Left lung (tissue), 10 donors: Measurements from ENCODE around the gene TFAP2B. TPM values are rescaled to one million over a fixed set of nuclear protein-coding genes. Genes with fewer than 3 reads are reported as not detected.

ENCODE experiments used
- ATAC-seq: fragments of 200-7000 bp; cut with Tn5 transposase; one replicate; pipeline ENCODE4 v1.9.1; 2020; ENCODE audit warnings: moderate library complexity
- DNase-seq, 4 donors: peaks; one replicate each; pipeline ENCODE4 v3.0.0-alpha.2; 2013 to 2020
- H3K27ac ChIP-seq, 2 donors: fragments of 200-600 bp; sonication (generic) in 1 of 2; one replicate each; pipeline versions ENCODE4 v1.5.0 to v1.8.0; 2020 to 2021
- H3K27me3 ChIP-seq, 2 donors: fragments of 200-600 bp; sonication (generic) in 1 of 2; one replicate each; pipeline versions ENCODE4 v1.5.0 to v1.8.0; 2020 to 2021
- H3K36me3 ChIP-seq, 2 donors: fragments of 200-600 bp; sonication (generic) in 1 of 2; one replicate each; pipeline versions ENCODE4 v1.5.0 to v1.8.0; 2020 to 2021
- H3K4me1 ChIP-seq, 2 donors: fragments of 200-600 bp; one replicate each; pipeline ENCODE4 v1.8.0; 2021
- H3K4me3 ChIP-seq, 2 donors: fragments of 200-600 bp; sonication (generic) in 1 of 2; one replicate each; pipeline versions ENCODE4 v1.5.0 to v1.8.0; 2020 to 2021; ENCODE audit warnings: mild to moderate bottlenecking in 1 of 2
- H3K9me3 ChIP-seq, 2 donors: fragments of 200-600 bp; sonication (generic) in 1 of 2; one replicate each; pipeline versions ENCODE4 v1.5.0 to v1.8.0; 2020 to 2021
- intact Hi-C, 2 donors: fragments of 100-400 bp; cut with DNase I; formaldehyde crosslinking; loops; one replicate each; pipeline versions ENCODE4 v1.11.2 to v1.14.2; 2022
- polyA plus RNA-seq, 6 donors: library from polyadenylated mRNA; unstranded; fragments of 120-200 nt; gene quantifications; one replicate each; pipeline ENCODE4 v1.2.1, GENCODE V29; 2013; ENCODE audit not compliant: insufficient read length in 6 of 6
- total RNA-seq, 2 donors: library from RNA; stranded (reverse); fragmentation: NEBNext Ultra II Directional; extraction: Animal tissue kit (Norgen Biotek cat#: 25700); gene quantifications; one replicate each; pipeline ENCODE4 v1.2.1, GENCODE V29; 2021
- TF ChIP-seq, protein P1 (sequence below), 2 donors: fragments of 200-600 bp; sonication (generic) in 1 of 2; IDR thresholded peaks; one replicate each; pipeline versions ENCODE4 v1.5.0 to v1.8.0; 2021; ENCODE audit warnings: antibody characterized with exemption in 2 of 2
- donor health status: DM: no; HTN: yes; CAD: no.
- donor health status: DM: no; HTN: no; CAD: no.

TFAP2B gene
- total and polyA plus RNA-seq, 8 donors = 0.04 to 0.82 (median 0.08) TPM; not detected in 4

- no peaks in the 10 kb centered on the region for H3K4me1 ChIP-seq
- H3K27me3 ChIP-seq = peaks cover 57 to 100% of the 10 kb centered on the region in 2 donors
- TF ChIP-seq, protein P1, sequence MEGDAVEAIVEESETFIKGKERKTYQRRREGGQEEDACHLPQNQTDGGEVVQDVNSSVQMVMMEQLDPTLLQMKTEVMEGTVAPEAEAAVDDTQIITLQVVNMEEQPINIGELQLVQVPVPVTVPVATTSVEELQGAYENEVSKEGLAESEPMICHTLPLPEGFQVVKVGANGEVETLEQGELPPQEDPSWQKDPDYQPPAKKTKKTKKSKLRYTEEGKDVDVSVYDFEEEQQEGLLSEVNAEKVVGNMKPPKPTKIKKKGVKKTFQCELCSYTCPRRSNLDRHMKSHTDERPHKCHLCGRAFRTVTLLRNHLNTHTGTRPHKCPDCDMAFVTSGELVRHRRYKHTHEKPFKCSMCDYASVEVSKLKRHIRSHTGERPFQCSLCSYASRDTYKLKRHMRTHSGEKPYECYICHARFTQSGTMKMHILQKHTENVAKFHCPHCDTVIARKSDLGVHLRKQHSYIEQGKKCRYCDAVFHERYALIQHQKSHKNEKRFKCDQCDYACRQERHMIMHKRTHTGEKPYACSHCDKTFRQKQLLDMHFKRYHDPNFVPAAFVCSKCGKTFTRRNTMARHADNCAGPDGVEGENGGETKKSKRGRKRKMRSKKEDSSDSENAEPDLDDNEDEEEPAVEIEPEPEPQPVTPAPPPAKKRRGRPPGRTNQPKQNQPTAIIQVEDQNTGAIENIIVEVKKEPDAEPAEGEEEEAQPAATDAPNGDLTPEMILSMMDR (IDR thresholded peaks at IDR 0.05) = no peak
- DNase-seq = peak in 1 of 4 donors; percentile 65
- intact Hi-C loops = no loop called here
- H3K4me3 ChIP-seq = no peak overlapping the region
- ATAC-seq = no peak
- no peaks in the 10 kb centered on the region for H3K9me3 ChIP-seq
- H3K36me3 ChIP-seq = no peaks in the 10 kb centered on the region
- H3K27ac ChIP-seq = no peak overlapping the region
These were observed 17.6 kb downstream of the TFAP2B start for GRCh38 chr6:50836231-50836630.

GRCh38 chr6:50837589-50838445 is 19.1 kb downstream of the TFAP2B start:
- H3K27me3 ChIP-seq = peaks cover 69 to 100% of the 10 kb centered on the region in 2 donors
- TF ChIP-seq, protein P1 (IDR thresholded peaks at IDR 0.05) = no peak
- DNase-seq = no peak
- ATAC-seq = no peak
- intact Hi-C loops = no loop called here
- no peak overlapping the region for H3K27ac ChIP-seq
- H3K9me3 ChIP-seq = no peaks in the 10 kb centered on the region
- no peak overlapping the region for H3K4me3 ChIP-seq
- H3K4me1 ChIP-seq = no peaks in the 10 kb centered on the region
- H3K36me3 ChIP-seq = no peaks in the 10 kb centered on the region

GRCh38 chr6:50840112-50840810 is 21.6 kb downstream of the TFAP2B start:
- Histone ChIP-seq H3K27ac (no peak overlapping the region), H3K4me3 (no peak overlapping the region), H3K27me3 (peaks cover 92 to 100% of the 10 kb centered on the region in 2 donors), H3K9me3 (no peaks in the 10 kb centered on the region), H3K4me1 (no peaks in the 10 kb centered on the region), H3K36me3 (no peaks in the 10 kb centered on the region)
- TF ChIP-seq, protein P1 (IDR thresholded peaks at IDR 0.05) = no peak
- ATAC-seq = no peak
- intact Hi-C loops = no loop called here
- DNase-seq = no peak

DNA sequence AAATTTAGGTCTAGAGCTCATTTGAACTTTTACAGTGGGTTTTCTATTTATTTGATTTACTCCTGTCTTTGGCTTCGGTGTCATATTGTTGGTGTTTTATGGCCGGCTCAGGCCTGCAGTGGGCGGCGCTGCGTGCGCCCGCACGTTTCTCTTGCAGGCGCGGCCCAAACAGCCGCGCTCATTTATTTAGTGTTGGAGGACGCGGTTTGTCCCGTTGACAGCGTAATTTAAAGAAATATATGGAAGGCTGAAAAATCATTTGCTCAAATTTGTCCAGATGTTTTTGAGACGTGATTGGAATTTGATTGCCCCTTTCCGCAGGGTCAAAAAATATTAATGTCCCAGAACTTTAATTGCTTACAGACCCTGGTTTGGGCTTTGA is 22.1 kb downstream of the TFAP2B start:
- intact Hi-C loops = no loop called here

More for the DNA sequence above, 22.1 kb downstream of the TFAP2B start:
- Histone ChIP-seq H3K4me3 (no peak overlapping the region), H3K9me3 (no peaks in the 10 kb centered on the region), H3K27ac (no peak overlapping the region), H3K36me3 (no peaks in the 10 kb centered on the region), H3K4me1 (no peaks in the 10 kb centered on the region), H3K27me3 (peaks cover 92 to 100% of the 10 kb centered on the region in 2 donors)
- ATAC-seq = no peak
- DNase-seq = no peak
- TF ChIP-seq, protein P1 (IDR thresholded peaks at IDR 0.05) = no peak
